Measurements from ENCODE around the gene PRDM11. TPM values are rescaled to one million over a fixed set of nuclear protein-coding genes. Genes with fewer than 3 reads are reported as not detected.
A peak's percentile ranks its signal among the peaks of the same experiment; 100 is the strongest.

PRDM11 gene
- polyA plus RNA-seq, 3 donors = 22.4 to 25.9 (median 23.2) TPM

GRCh38 chr11:45260071-45260470, 113.6 kb downstream of the PRDM11 start:
- no peak for DNase-seq

- no peak for DNase-seq
These were observed 116.5 kb downstream of the PRDM11 start for GRCh38 chr11:45262900-45263299.

- DNase-seq = no peak
These were observed 117.3 kb downstream of the PRDM11 start for GRCh38 chr11:45263773-45264172.

GRCh38 chr11:45264839-45265515, 118.5 kb downstream of the PRDM11 start:
- no peak for DNase-seq

- no peak for DNase-seq
These were observed 119.7 kb downstream of the PRDM11 start for GRCh38 chr11:45265969-45266675.

- no peak for DNase-seq
These were observed 120.2 kb downstream of the PRDM11 start for GRCh38 chr11:45266676-45267020.

GRCh38 chr11:45267052-45267451, 120.6 kb downstream of the PRDM11 start:
- no peak for DNase-seq

GRCh38 chr11:45267652-45268299, 121.3 kb downstream of the PRDM11 start:
- DNase-seq = no peak

GRCh38 chr11:45269678-45270077, 123.2 kb downstream of the PRDM11 start:
- no peak for DNase-seq

GRCh38 chr11:45270946-45271716, 124.7 kb downstream of the PRDM11 start:
- no peak for DNase-seq

GRCh38 chr11:45272701-45273100, 126.3 kb downstream of the PRDM11 start:
- no peak for DNase-seq

- DNase-seq = no peak
These were observed 127.1 kb downstream of the PRDM11 start for GRCh38 chr11:45273509-45273908.

GRCh38 chr11:45274206-45274605, 127.8 kb downstream of the PRDM11 start:
- DNase-seq = no peak

- DNase-seq = no peak
These were observed 129.4 kb downstream of the PRDM11 start for GRCh38 chr11:45275828-45276227.

- no peak for DNase-seq
These were observed 132.3 kb downstream of the PRDM11 start for GRCh38 chr11:45278714-45279113.

GRCh38 chr11:45279645-45280044, 133.2 kb downstream of the PRDM11 start:
- no peak for DNase-seq

- no peak for DNase-seq
These were observed 134.0 kb downstream of the PRDM11 start for GRCh38 chr11:45280449-45280848.

GRCh38 chr11:45282081-45282480, 135.6 kb downstream of the PRDM11 start:
- DNase-seq = peak; percentile 44

All from renal pelvis (tissue), 4 donors.